ENCODE measurements around the gene SCG3.

Gene SCG3

GRCh38 chr15:51687565-51687964, 6.3 kb downstream of the SCG3 start:
- H3K9me3 ChIP-seq (ENCODE audit: low read length) = no peaks in the 10 kb centered on the region
- H3K27ac ChIP-seq (ENCODE audit: low read depth, low read length, poor library complexity, severe bottlenecking) = no peak overlapping the region
- no peaks in the 10 kb centered on the region for H3K4me1 ChIP-seq (ENCODE audit: insufficient read depth, low read length, severe bottlenecking)
- H3K4me2 ChIP-seq (ENCODE audit: low read length) = no peak overlapping the region
- H3K9me2 ChIP-seq (ENCODE audit: low read depth, low read length) = no peaks in the 10 kb centered on the region
- no peaks in the 10 kb centered on the region for H3K27me3 ChIP-seq (ENCODE audit: insufficient read depth, low read length)
- H3F3A ChIP-seq (ENCODE audit: insufficient read depth, low read length) = no peaks in the 10 kb centered on the region
- TF ChIP-seq CTCF (IDR thresholded peaks at IDR 0.05; ENCODE audit: low read length) (no peak), EZH2 (IDR thresholded peaks at IDR 0.05; ENCODE audit: borderline replicate concordance, low read length) (no peak)
- no peaks in the 10 kb centered on the region for H3K36me3 ChIP-seq (ENCODE audit: insufficient read depth, low read length)
- H3K4me3 ChIP-seq (ENCODE audit: low read depth, low read length, poor library complexity, severe bottlenecking) = no peak overlapping the region
- no peaks in the 10 kb centered on the region for H4K20me1 ChIP-seq (ENCODE audit: insufficient read depth, low read length)
- H3K9ac ChIP-seq (ENCODE audit: low read length) = no peak overlapping the region
- H2AFZ ChIP-seq (ENCODE audit: low read length) = no peak overlapping the region
- no peaks in the 10 kb centered on the region for H3K79me2 ChIP-seq (ENCODE audit: insufficient read depth, low read length)

GRCh38 chr15:51688863-51689262, 7.6 kb downstream of the SCG3 start:
- Histone ChIP-seq H3K36me3 (ENCODE audit: insufficient read depth, low read length) (no peaks in the 10 kb centered on the region), H3K4me1 (ENCODE audit: insufficient read depth, low read length, severe bottlenecking) (no peaks in the 10 kb centered on the region), H3K9me3 (ENCODE audit: low read length) (no peaks in the 10 kb centered on the region), H3K4me2 (ENCODE audit: low read length) (no peak overlapping the region), H4K20me1 (ENCODE audit: insufficient read depth, low read length) (no peaks in the 10 kb centered on the region), H3K79me2 (ENCODE audit: insufficient read depth, low read length) (no peaks in the 10 kb centered on the region), H3K4me3 (ENCODE audit: low read depth, low read length, poor library complexity, severe bottlenecking) (no peak overlapping the region), H3F3A (ENCODE audit: insufficient read depth, low read length) (no peaks in the 10 kb centered on the region), H3K27ac (ENCODE audit: low read depth, low read length, poor library complexity, severe bottlenecking) (no peak overlapping the region), H3K9ac (ENCODE audit: low read length) (no peak overlapping the region), H3K9me2 (ENCODE audit: low read depth, low read length) (no peaks in the 10 kb centered on the region), H3K27me3 (ENCODE audit: insufficient read depth, low read length) (no peaks in the 10 kb centered on the region), H2AFZ (ENCODE audit: low read length) (no peak overlapping the region)
- peak; percentile 27; the same call in 1 of the 2 replicates for TF ChIP-seq CTCF (IDR thresholded peaks at IDR 0.05; ENCODE audit: low read length)
- TF ChIP-seq EZH2 (IDR thresholded peaks at IDR 0.05; ENCODE audit: borderline replicate concordance, low read length) = no peak

GRCh38 chr15:51692154-51692553, 10.9 kb downstream of the SCG3 start:
- no peak overlapping the region for H3K4me3 ChIP-seq (ENCODE audit: low read depth, low read length, poor library complexity, severe bottlenecking)
- no peak overlapping the region for H3K27ac ChIP-seq (ENCODE audit: low read depth, low read length, poor library complexity, severe bottlenecking)
- H3K9me2 ChIP-seq (ENCODE audit: low read depth, low read length) = no peaks in the 10 kb centered on the region
- H3K36me3 ChIP-seq (ENCODE audit: insufficient read depth, low read length) = no peaks in the 10 kb centered on the region
- no peak overlapping the region for H3K9ac ChIP-seq (ENCODE audit: low read length)
- H3K4me1 ChIP-seq (ENCODE audit: insufficient read depth, low read length, severe bottlenecking) = no peaks in the 10 kb centered on the region
- no peak for TF ChIP-seq EZH2 (IDR thresholded peaks at IDR 0.05; ENCODE audit: borderline replicate concordance, low read length)
- TF ChIP-seq CTCF (IDR thresholded peaks at IDR 0.05; ENCODE audit: low read length) = no peak
- H4K20me1 ChIP-seq (ENCODE audit: insufficient read depth, low read length) = no peaks in the 10 kb centered on the region
- no peak overlapping the region for H3K4me2 ChIP-seq (ENCODE audit: low read length)
- no peaks in the 10 kb centered on the region for H3F3A ChIP-seq (ENCODE audit: insufficient read depth, low read length)
- H3K79me2 ChIP-seq (ENCODE audit: insufficient read depth, low read length) = no peaks in the 10 kb centered on the region
- no peaks in the 10 kb centered on the region for H3K27me3 ChIP-seq (ENCODE audit: insufficient read depth, low read length)
- H2AFZ ChIP-seq (ENCODE audit: low read length) = no peak overlapping the region
- no peaks in the 10 kb centered on the region for H3K9me3 ChIP-seq (ENCODE audit: low read length)
